KOPT-K1 (cell line): ENCODE measurements around the gene GRIK3.

Experiments used
- H3K27ac ChIP-seq: fragments of 200-600 bp; sonication (generic); 2 replicates; pipeline ENCODE4 v1.5.1; 2016; ENCODE audit warnings: antibody characterized with exemption, mild to moderate bottlenecking, low read depth, low read length; ENCODE audit not compliant: poor library complexity, severe bottlenecking
- H3K36me3 ChIP-seq: fragments of 200-600 bp; sonication (generic); 2 replicates; pipeline ENCODE4 v1.5.1; 2017; ENCODE audit warnings: antibody characterized with exemption, mild to moderate bottlenecking, low read length, moderate library complexity; ENCODE audit not compliant: insufficient read depth
- H3K9me3 ChIP-seq: fragments of 200-600 bp; sonication (generic); 2 replicates; pipeline ENCODE4 v1.5.1; 2017; ENCODE audit warnings: antibody characterized with exemption, low read length, mild to moderate bottlenecking; ENCODE audit not compliant: insufficient read depth, poor library complexity, severe bottlenecking

The GRIK3 gene

GRCh38 chr1:37058424-37058988, 24.2 kb upstream of the GRIK3 start:
- Histone ChIP-seq H3K9me3 (no peaks in the 10 kb centered on the region), H3K27ac (no peak overlapping the region), H3K36me3 (no peaks in the 10 kb centered on the region)

- H3K27ac ChIP-seq: no peak overlapping the region
Measured at GRCh38 chr1:37056325-37056724, 22.0 kb upstream of the GRIK3 start.

DNA sequence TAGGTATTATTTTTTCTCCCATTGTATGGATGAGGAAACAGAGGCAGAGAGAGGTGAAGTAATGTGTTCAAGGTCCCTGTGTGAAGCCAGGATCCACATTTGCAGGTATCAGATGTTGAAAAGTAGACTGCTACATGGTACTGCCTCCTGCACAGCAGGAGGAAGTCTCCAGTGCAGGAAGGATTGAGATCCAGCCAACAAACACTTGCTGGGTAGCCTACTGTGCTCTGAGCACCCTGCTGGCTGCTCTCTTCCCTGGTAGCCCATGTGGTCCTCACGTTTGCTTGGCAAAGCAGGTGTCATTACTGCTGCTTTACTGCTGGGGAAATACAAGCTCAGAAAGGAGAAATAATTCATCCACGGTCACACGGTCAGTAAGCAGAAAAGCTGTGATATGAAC, 21.3 kb upstream of the GRIK3 start:
- no peak overlapping the region for H3K27ac ChIP-seq
- no peaks in the 10 kb centered on the region for H3K9me3 ChIP-seq
- H3K36me3 ChIP-seq: no peaks in the 10 kb centered on the region

More at GRCh38 chr1:37056325-37056724, 22.0 kb upstream of the GRIK3 start:
- Histone ChIP-seq H3K36me3 (no peaks in the 10 kb centered on the region), H3K9me3 (no peaks in the 10 kb centered on the region)

DNA sequence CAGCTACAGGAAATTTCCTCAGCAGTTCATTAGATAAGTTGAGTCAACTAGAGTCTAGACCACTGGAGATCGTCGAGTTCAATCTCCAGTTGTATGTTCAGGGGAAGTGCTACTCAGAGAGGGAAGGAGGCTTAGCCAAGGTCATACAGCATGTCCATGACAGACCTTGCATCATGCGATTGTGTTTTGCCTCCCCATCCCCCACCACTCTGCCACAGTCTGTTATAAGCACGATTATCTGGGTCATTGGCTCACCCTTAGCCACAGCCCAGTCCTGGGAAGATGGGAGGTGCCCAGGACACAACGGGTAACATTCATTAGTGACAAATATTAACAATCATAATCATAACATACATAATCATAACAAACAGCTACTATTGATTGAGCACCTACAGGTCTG, 18.9 kb upstream of the GRIK3 start:
- H3K36me3 ChIP-seq: no peaks in the 10 kb centered on the region
- no peaks in the 10 kb centered on the region for H3K9me3 ChIP-seq
- no peak overlapping the region for H3K27ac ChIP-seq

DNA sequence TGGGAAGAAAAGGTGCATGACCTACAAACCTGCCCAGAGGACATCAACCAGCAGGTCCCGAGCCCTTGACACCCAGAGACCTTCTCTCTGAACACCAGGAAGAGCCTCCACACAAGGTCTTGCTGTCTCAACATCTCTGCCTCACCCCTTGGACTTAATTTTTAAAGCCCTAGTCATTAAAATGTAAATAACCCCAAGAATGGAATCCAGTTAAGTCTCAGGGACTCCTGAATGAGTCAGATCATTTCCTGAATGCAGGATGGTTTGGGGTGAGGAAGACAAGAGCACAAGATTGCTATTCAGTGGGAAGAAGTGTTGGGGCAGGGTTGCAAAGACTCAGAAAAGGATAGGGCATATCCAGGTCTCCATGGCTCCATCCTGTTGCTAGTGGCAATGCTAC, 17.8 kb upstream of the GRIK3 start:
- H3K27ac ChIP-seq: no peak overlapping the region
- no peaks in the 10 kb centered on the region for H3K36me3 ChIP-seq
- no peaks in the 10 kb centered on the region for H3K9me3 ChIP-seq

- Histone ChIP-seq H3K27ac (no peak overlapping the region), H3K9me3 (no peaks in the 10 kb centered on the region), H3K36me3 (no peaks in the 10 kb centered on the region)
Measured at GRCh38 chr1:37051346-37051745, 17.0 kb upstream of the GRIK3 start.

GRCh38 chr1:37047542-37047941, 13.2 kb upstream of the GRIK3 start:
- no peak overlapping the region for H3K27ac ChIP-seq
- no peaks in the 10 kb centered on the region for H3K9me3 ChIP-seq
- no peaks in the 10 kb centered on the region for H3K36me3 ChIP-seq

DNA sequence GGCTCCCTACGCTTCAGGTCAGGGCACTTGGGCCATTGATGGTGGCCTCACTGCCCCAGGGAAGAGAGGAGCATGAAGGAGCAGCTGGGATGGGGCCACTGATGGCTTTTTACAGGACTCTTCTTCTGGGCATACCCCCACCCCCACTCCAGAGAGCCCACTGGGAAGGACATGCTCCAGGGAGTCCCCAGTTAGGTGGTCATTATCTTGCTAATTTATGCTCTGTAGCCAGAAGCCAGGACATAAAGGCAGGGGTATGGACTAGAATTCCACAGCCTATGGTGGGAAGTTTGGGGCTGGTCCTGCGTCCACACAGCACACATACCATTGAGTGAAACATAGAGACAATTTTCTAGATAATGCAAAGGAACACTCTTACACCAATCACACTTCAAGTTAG, 8.8 kb upstream of the GRIK3 start:
- Histone ChIP-seq H3K36me3 (no peaks in the 10 kb centered on the region), H3K27ac (no peak overlapping the region), H3K9me3 (no peaks in the 10 kb centered on the region)

- no peaks in the 10 kb centered on the region for H3K36me3 ChIP-seq
- no peaks in the 10 kb centered on the region for H3K9me3 ChIP-seq
- no peak overlapping the region for H3K27ac ChIP-seq
Measured at GRCh38 chr1:37042506-37042905, 8.2 kb upstream of the GRIK3 start.

GRCh38 chr1:37041483-37041882, 7.2 kb upstream of the GRIK3 start:
- Histone ChIP-seq H3K27ac (no peak overlapping the region), H3K9me3 (no peaks in the 10 kb centered on the region), H3K36me3 (no peaks in the 10 kb centered on the region)

GRCh38 chr1:37040773-37041172, 6.5 kb upstream of the GRIK3 start:
- Histone ChIP-seq H3K9me3 (no peaks in the 10 kb centered on the region), H3K27ac (no peak overlapping the region), H3K36me3 (no peaks in the 10 kb centered on the region)

DNA sequence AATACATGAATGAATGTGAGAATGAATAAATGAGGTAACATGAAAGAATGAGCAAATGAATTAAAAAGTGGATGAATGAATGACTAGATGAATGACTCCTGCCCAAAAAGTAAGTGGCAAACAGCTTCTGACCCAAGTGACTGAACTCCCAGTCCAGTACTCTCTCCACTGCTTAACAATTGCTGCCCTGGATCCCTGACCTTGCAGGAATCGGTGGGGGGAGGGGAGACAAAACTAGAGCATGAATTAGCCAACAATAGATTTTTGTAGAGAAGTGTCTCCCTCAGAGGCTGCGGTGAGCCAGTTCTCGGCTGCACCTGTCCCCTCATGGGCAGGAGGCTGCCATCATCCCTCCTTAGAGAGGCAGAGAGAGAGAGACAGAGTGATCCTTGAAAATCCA, 5.9 kb upstream of the GRIK3 start:
- no peaks in the 10 kb centered on the region for H3K9me3 ChIP-seq
- no peaks in the 10 kb centered on the region for H3K36me3 ChIP-seq
- H3K27ac ChIP-seq: no peak overlapping the region

DNA sequence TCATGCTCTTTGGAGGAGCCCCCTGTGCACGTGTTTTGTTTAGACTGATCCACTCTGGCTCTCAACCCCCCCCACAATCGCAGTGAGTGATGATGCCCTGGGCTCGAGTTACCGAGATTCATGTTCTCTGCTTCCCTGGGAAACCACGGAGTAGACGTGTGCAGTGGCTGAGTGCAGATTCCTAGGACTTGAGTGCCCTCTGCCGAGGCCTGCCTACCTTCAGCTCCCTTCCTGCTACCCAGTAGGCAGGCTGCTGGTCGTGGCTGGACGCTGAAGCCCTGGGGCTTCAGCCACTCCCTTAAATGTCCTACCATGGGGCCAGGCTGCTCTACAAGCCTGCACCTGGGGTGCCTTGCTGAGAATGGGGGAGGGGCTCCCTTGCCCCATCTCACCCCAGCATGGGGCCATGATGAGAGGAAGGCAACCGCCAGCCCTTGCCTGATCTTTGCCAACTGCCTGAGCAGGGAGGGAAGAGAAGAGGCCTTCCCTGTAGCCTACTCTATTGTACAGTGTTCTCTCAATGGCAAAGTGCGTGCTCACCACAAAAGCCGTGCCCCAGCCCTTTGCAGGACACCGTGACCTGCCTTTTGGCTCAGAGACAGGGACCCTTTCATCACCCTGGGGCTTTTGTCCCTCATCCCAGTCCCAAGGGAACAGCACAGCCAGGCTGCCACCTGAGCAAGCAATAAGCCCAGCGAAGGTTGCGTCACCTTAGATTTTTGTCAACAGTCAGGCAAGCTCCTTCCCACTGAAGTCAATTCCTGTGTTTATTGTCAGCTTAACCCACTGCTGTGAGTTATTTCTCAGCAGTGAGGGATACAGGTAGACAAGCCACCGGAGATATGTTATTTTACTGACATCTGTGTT, 4.1 kb upstream of the GRIK3 start:
- no peak overlapping the region for H3K27ac ChIP-seq
- H3K9me3 ChIP-seq: no peaks in the 10 kb centered on the region
- H3K36me3 ChIP-seq: no peaks in the 10 kb centered on the region

- no peaks in the 10 kb centered on the region for H3K9me3 ChIP-seq
- no peak overlapping the region for H3K27ac ChIP-seq
- H3K36me3 ChIP-seq: no peaks in the 10 kb centered on the region
Measured at GRCh38 chr1:37037690-37038089, 3.4 kb upstream of the GRIK3 start.

DNA sequence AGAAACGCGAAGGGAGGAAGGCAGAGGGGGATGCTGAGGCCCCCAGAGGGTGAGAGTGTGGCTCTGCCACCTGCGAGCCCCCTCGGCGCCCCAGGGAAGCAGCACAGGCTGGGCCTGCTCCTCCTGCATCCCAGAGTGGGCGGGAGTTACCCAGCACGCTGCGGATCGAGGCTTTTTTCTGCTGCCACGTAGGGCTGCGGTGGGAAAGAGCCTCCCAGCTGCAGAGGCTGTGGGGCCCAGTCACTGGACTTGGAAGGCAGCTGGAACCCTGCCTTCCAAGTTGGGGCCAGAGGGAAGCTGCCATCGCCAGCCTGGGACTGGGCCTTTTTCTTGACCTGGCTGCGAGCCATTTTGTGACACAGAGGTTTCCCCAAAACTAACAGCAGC, 2.3 kb upstream of the GRIK3 start:
- H3K27ac ChIP-seq: no peak overlapping the region
- no peaks in the 10 kb centered on the region for H3K9me3 ChIP-seq
- H3K36me3 ChIP-seq: no peaks in the 10 kb centered on the region
